ENCODE results near the gene SPOCD1. TPM values are rescaled to one million over a fixed set of nuclear protein-coding genes. Genes with fewer than 3 reads are reported as not detected.

The SPOCD1 gene
- total RNA-seq, result 10 to 100 TPM in 1 of 2 donors, 1 to 10 TPM in 1; 6.6 to 10.6 TPM

- no peak within 1 kb of the TSS for H3K27ac ChIP-seq
- no peaks in the 10 kb centered on the region for H3K4me1 ChIP-seq (ENCODE audit: control insufficient read depth in 1 of 2, low read depth in 2 of 2)
- DNase-seq (ENCODE audit: low spot score), result peak; percentile 40
- ATAC-seq (ENCODE audit: insufficient number of reproducible peaks, low FRiP score, low read depth), result peak; percentile 63
- TF ChIP-seq CTCF (IDR thresholded peaks at IDR 0.05), result peak; percentile 62
- no peaks in the 10 kb centered on the region for H3K36me3 ChIP-seq
- peak within 1 kb of the TSS; percentile 31 for H3K4me3 ChIP-seq
- no peaks in the 10 kb centered on the region for H3K27me3 ChIP-seq (replicated peaks; ENCODE audit: insufficient read depth)
- H3K9me3 ChIP-seq, result no peaks in the 10 kb centered on the region
Observed at GRCh38 chr1:31815752-31816500, at the start of gene SPOCD1. SPOCD1 (minus strand) TSS chr1:31816022; CDS start chr1:31815333, 689 bp downstream.

DNA sequence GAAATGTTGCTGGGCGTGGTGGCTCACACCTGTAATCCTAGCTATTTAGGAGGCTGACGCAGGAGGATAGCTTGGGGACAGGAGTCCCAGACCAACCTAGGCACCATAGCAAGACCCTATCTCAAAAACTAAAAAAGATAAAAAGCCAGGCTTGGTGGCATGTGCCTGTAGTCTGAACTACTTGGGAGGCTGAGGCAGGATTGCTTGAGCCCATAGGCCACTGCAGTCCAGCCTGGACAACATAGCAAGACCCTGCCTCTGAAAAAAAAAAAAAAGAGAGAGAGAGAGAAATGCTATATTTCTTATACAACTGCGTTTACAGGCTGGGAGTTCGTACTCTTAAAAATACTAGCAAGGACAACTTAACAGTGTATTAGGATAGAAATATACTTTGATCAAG lies 46.2 kb upstream of the SPOCD1 start:
- H3K9me3 ChIP-seq, result no peaks in the 10 kb centered on the region
- H3K36me3 ChIP-seq, result no peaks in the 10 kb centered on the region
- ATAC-seq (ENCODE audit: insufficient number of reproducible peaks, low FRiP score, low read depth) (no peak), DNase-seq (ENCODE audit: low spot score) (no peak)
- H3K27me3 ChIP-seq (replicated peaks; ENCODE audit: insufficient read depth), result no peaks in the 10 kb centered on the region
- H3K4me3 ChIP-seq, result no peak overlapping the region
- TF ChIP-seq CTCF (IDR thresholded peaks at IDR 0.05), result no peak
- H3K27ac ChIP-seq, result no peak overlapping the region
- no peaks in the 10 kb centered on the region for H3K4me1 ChIP-seq (ENCODE audit: control insufficient read depth in 1 of 2, low read depth in 2 of 2)

DNA sequence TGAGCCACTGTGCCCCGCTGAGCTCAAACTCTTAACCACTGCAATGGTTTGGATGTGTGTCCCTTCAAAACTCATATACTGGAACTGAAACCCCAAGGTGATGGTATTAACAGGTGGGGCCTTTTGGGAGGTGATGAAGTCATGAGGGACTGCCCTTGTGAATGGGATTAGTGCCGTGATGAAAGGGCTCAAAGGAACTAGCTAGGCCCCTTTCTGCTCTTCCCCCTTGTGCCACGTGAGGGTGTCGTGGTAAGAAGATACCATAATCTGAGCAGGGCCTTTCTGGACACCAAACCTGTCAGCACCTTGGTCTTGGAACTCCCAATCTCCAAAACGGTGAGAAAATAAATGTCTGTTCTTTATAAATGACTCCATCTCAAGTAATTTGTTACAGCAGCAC lies 45.5 kb upstream of the SPOCD1 start:
- Histone ChIP-seq H3K27ac (no peak overlapping the region), H3K27me3 (replicated peaks; ENCODE audit: insufficient read depth) (no peaks in the 10 kb centered on the region), H3K9me3 (no peaks in the 10 kb centered on the region), H3K36me3 (no peaks in the 10 kb centered on the region), H3K4me1 (ENCODE audit: control insufficient read depth in 1 of 2, low read depth in 2 of 2) (no peaks in the 10 kb centered on the region), H3K4me3 (no peak overlapping the region)
- TF ChIP-seq CTCF (IDR thresholded peaks at IDR 0.05), result no peak
- no peak for ATAC-seq (ENCODE audit: insufficient number of reproducible peaks, low FRiP score, low read depth)
- no peak for DNase-seq (ENCODE audit: low spot score)

- TF ChIP-seq CTCF (IDR thresholded peaks at IDR 0.05), result no peak
- ATAC-seq (ENCODE audit: insufficient number of reproducible peaks, low FRiP score, low read depth) (no peak), DNase-seq (ENCODE audit: low spot score) (no peak)
- Histone ChIP-seq H3K4me3 (no peak overlapping the region), H3K4me1 (ENCODE audit: control insufficient read depth in 1 of 2, low read depth in 2 of 2) (no peaks in the 10 kb centered on the region), H3K36me3 (no peaks in the 10 kb centered on the region), H3K27me3 (replicated peaks; ENCODE audit: insufficient read depth) (no peaks in the 10 kb centered on the region), H3K27ac (no peak overlapping the region), H3K9me3 (no peaks in the 10 kb centered on the region)
Observed at GRCh38 chr1:31860581-31860980, 44.8 kb upstream of the SPOCD1 start.

- H3K4me1 ChIP-seq (ENCODE audit: control insufficient read depth in 1 of 2, low read depth in 2 of 2), result no peaks in the 10 kb centered on the region
- H3K27me3 ChIP-seq (replicated peaks; ENCODE audit: insufficient read depth), result no peaks in the 10 kb centered on the region
- no peaks in the 10 kb centered on the region for H3K36me3 ChIP-seq
- ATAC-seq (ENCODE audit: insufficient number of reproducible peaks, low FRiP score, low read depth), result no peak
- H3K27ac ChIP-seq, result no peak overlapping the region
- H3K9me3 ChIP-seq, result no peaks in the 10 kb centered on the region
- DNase-seq (ENCODE audit: low spot score), result no peak
- TF ChIP-seq CTCF (IDR thresholded peaks at IDR 0.05), result no peak
- H3K4me3 ChIP-seq, result no peak overlapping the region
Observed at GRCh38 chr1:31859719-31860118, 43.9 kb upstream of the SPOCD1 start.

Measured in thoracic aorta (tissue), 2 donors.